Body of pancreas (tissue), 4 donors: Measurements from ENCODE around the gene SIPA1L3. TPM values are rescaled to one million over a fixed set of nuclear protein-coding genes. Genes with fewer than 3 reads are reported as not detected.

Experiments used
- ATAC-seq: fragments of 150-250 bp; one replicate; pipeline ENCODE4 v1.9.1; 2016
- DNase-seq, 4 donors: peaks; one replicate each; pipeline ENCODE4 v3.0.0-alpha.2; 2019
- H3K27ac ChIP-seq, 4 donors: fragments of 200-600 bp; sonication (generic); 1 replicate in 3 of 4; 2 replicates in 1 of 4; pipeline versions ENCODE4 v1.5.1 to v1.6.1; 2016 to 2019; ENCODE audit warnings: mild to moderate bottlenecking in 1 of 4, mixed read lengths in 1 of 4, moderate library complexity in 1 of 4
- H3K27me3 ChIP-seq, 2 donors: fragments of 200-600 bp; sonication (generic); one replicate each; pipeline ENCODE4 v1.6.0; 2016; ENCODE audit warnings: mild to moderate bottlenecking in 1 of 2
- H3K36me3 ChIP-seq, 2 donors: fragments of 200-600 bp; sonication (generic); replicated peaks in 1 of 2; 2 replicates each; pipeline ENCODE4 v1.5.1; 2016; ENCODE audit warnings: low read depth in 2 of 2; ENCODE audit not compliant: insufficient read depth in 1 of 2
- H3K4me1 ChIP-seq: fragments of 200-600 bp; sonication (generic); one replicate; pipeline ENCODE4 v1.6.0; 2016
- H3K4me3 ChIP-seq, 2 donors: fragments of 200-600 bp; sonication (generic); 1 replicate in 1 of 2; 2 replicates in 1 of 2; pipeline ENCODE4 v1.5.1; 2016 to 2019
- H3K9me3 ChIP-seq, 3 donors: fragments of 200-600 bp; sonication (generic); 1 replicate in 2 of 3; 2 replicates in 1 of 3; pipeline ENCODE4 v1.5.1; 2016
- CTCF ChIP-seq, 7 experiments: fragments of 450-650 bp in 4 of 7; fragments of 200-600 bp in 3 of 7; sonication (generic) in 3 of 7; IDR thresholded peaks; one replicate each; pipeline ENCODE4 v1.5.1; 2016 to 2019; ENCODE audit warnings: antibody characterized with exemption in 7 of 7
- POLR2A ChIP-seq, 3 donors: fragments of 450-650 bp; IDR thresholded peaks; one replicate each; pipeline ENCODE4 v1.6.1; 2016; ENCODE audit warnings: antibody characterized with exemption in 3 of 3, mild to moderate bottlenecking in 2 of 3
- WGBS, 2 donors: methylation state at CpG; one replicate each; pipeline ENCODE4 v1.1.5; 2017; 5-methylcytosine and 5-hydroxymethylcytosine counted together
- intact Hi-C: fragments of 100-400 bp; cut with DNase I; formaldehyde crosslinking; loops from one replicate; pipeline ENCODE4 v1.15.1; 2023
- total RNA-seq, 2 donors: library from RNA; depleted of rRNA; stranded (reverse); fragments of >200 nt; gene quantifications; one replicate each; pipeline ENCODE4 v1.1.0, GENCODE V29; 2016

The SIPA1L3 gene
- total RNA-seq, 2 donors from 2014 or later, result 41.5 to 62.0 TPM

GRCh38 chr19:37980419-37981170 is 73.6 kb downstream of the SIPA1L3 start:
- ATAC-seq (no peak), DNase-seq (no peak)
- Histone ChIP-seq H3K4me1 (peaks cover 29% of the 10 kb centered on the region), H3K27ac (no peak overlapping the region), H3K36me3 (no peaks in the 10 kb centered on the region), H3K4me3 (no peak overlapping the region), H3K27me3 (no peaks in the 10 kb centered on the region), H3K9me3 (no peaks in the 10 kb centered on the region)
- no peak for TF ChIP-seq POLR2A (IDR thresholded peaks at IDR 0.05)
- TF ChIP-seq CTCF (IDR thresholded peaks at IDR 0.05), result no peak
- intact Hi-C loops, result no loop called here
- 74 to 79% methylated on average over 12 of the region's 12 CpGs for WGBS, 2 donors

- ATAC-seq, result peak; percentile 62
- peak overlapping the region in 3 of 4 donors; percentile 15 to 34 (median 17) for H3K27ac ChIP-seq
These were observed 74.9 kb downstream of the SIPA1L3 start for GRCh38 chr19:37981785-37982475.

GRCh38 chr19:37982655-37983054 is 75.6 kb downstream of the SIPA1L3 start:
- 92 to 100% methylated on average over 3 to 5 of the region's 5 CpGs for WGBS, 2 donors
- intact Hi-C loops, result no loop called here

More at GRCh38 chr19:37981785-37982475, 74.9 kb downstream of the SIPA1L3 start:
- peak in 3 of 4 donors; percentile 36 to 49 (median 43) for DNase-seq
- Histone ChIP-seq H3K9me3 (no peaks in the 10 kb centered on the region), H3K36me3 (no peaks in the 10 kb centered on the region), H3K4me3 (no peak overlapping the region), H3K27me3 (no peaks in the 10 kb centered on the region), H3K4me1 (peaks cover 29% of the 10 kb centered on the region)
- TF ChIP-seq POLR2A (IDR thresholded peaks at IDR 0.05) (no peak), CTCF (IDR thresholded peaks at IDR 0.05) (no peak)
- intact Hi-C loops, result no loop called here
- WGBS, 2 donors, result 38 to 39% methylated on average over 12 to 13 of the region's 13 CpGs

GRCh38 chr19:37983153-37983552 is 76.1 kb downstream of the SIPA1L3 start:
- Histone ChIP-seq H3K9me3 (no peaks in the 10 kb centered on the region), H3K27me3 (no peaks in the 10 kb centered on the region), H3K4me1 (peaks cover 29% of the 10 kb centered on the region), H3K4me3 (no peak overlapping the region), H3K27ac (no peak overlapping the region), H3K36me3 (no peaks in the 10 kb centered on the region)
- no peak for DNase-seq
- ATAC-seq, result no peak
- TF ChIP-seq CTCF (IDR thresholded peaks at IDR 0.05) (no peak), POLR2A (IDR thresholded peaks at IDR 0.05) (no peak)
- intact Hi-C loops, result no loop called here
- WGBS, 2 donors, result 81 to 88% methylated on average over 10 of the region's 10 CpGs

More at GRCh38 chr19:37982655-37983054, 75.6 kb downstream of the SIPA1L3 start:
- ATAC-seq (no peak), DNase-seq (no peak)
- no peak for TF ChIP-seq CTCF (IDR thresholded peaks at IDR 0.05)
- TF ChIP-seq POLR2A (IDR thresholded peaks at IDR 0.05), result no peak
- H3K4me1 ChIP-seq, result peaks cover 29% of the 10 kb centered on the region
- H3K9me3 ChIP-seq, result no peaks in the 10 kb centered on the region
- H3K36me3 ChIP-seq, result no peaks in the 10 kb centered on the region
- no peaks in the 10 kb centered on the region for H3K27me3 ChIP-seq
- H3K27ac ChIP-seq, result peak overlapping the region in 1 of 4 donors; percentile 15
- no peak overlapping the region for H3K4me3 ChIP-seq
